ENCODE measurements around the gene ALPG.
A peak's percentile ranks its signal among the peaks of the same experiment; 100 is the strongest.
"Not testable (repeated sequence)": the region's sequence is repeated elsewhere in the genome, so short reads cannot be mapped to it uniquely, and the experiment has no call there.

The ALPG gene

DNA sequence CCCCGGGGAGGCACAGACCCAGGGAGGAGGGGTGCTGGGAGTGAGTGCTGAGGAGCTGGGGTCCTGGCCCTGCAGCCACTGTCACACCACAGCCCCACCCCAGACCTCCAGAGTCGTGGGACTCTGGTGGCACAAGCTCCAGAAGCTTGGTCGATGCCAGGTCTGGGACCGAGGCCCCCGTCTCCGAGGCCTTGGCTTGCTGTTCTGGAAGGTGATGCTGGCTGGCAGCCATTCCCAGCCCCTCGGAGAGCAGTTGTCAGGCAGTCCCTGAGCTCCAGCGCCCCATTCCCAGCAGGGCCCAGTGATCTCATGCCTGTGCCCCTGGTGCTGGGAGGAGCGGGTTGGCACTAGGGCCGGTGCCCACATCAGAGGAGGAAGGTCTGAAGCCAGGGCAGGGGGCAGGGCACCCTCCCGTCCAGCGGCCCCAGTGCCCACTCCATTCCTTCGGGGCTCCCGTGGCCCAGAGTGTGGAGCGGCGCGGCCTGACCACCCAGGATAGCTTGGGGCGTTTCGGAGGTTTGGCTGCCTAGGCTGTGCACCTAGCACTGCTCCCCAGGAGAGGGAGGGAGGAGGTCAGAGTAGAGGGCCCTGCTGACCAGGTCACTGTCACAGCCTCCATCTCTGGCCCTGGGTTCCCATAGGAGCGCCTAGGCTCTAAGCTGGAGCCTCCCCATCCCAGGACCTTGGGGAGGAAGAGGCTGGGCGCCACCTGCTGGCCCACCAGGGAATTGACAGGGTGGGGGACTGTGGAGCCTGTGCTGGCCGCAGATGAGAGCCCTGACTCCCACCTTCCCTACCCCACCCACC is 32.5 kb downstream of the ALPG start:
- TF ChIP-seq, protein P1, sequence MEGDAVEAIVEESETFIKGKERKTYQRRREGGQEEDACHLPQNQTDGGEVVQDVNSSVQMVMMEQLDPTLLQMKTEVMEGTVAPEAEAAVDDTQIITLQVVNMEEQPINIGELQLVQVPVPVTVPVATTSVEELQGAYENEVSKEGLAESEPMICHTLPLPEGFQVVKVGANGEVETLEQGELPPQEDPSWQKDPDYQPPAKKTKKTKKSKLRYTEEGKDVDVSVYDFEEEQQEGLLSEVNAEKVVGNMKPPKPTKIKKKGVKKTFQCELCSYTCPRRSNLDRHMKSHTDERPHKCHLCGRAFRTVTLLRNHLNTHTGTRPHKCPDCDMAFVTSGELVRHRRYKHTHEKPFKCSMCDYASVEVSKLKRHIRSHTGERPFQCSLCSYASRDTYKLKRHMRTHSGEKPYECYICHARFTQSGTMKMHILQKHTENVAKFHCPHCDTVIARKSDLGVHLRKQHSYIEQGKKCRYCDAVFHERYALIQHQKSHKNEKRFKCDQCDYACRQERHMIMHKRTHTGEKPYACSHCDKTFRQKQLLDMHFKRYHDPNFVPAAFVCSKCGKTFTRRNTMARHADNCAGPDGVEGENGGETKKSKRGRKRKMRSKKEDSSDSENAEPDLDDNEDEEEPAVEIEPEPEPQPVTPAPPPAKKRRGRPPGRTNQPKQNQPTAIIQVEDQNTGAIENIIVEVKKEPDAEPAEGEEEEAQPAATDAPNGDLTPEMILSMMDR (conservative IDR thresholded peaks at IDR 0.05; ENCODE audit: low read depth): peak; percentile 74
- CTCF ChIA-PET: interaction anchor here (0.5 to 2.6 kb wide), 12 partner anchors 20 to 922 kb away, joined by 3 to 27 read pairs (median 5); partner anchors contain the start of gene PRSS56

DNA sequence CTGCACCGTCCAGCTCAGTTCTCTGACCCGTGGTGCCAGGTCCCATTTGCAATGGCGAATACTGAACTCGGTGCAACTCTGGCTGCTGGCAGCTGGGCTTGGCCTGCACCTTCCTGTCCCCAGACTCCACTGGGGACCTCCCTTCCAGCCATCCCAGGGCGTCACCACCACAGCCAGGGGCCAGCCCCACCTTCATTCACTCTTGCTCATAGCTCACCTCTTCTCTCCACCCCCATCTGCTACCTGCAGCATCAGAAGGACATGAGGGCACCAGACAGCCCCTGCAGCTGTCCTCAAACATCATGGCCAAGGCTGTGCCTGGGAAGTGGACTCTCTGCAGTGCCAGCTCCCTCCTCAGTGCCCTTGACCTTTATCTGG is 33.1 kb downstream of the ALPG start:
- ChIA-PET POLR2A (ENCODE audit: low non-redundant PET) (no interaction called here), CTCF (interaction anchor here (0.5 to 2.6 kb wide), 14 partner anchors 14 to 922 kb away, joined by 3 to 27 read pairs (median 4); partner anchors contain the start of gene PRSS56)
- no peak for DNase-seq (ENCODE audit: low spot score)

More for the DNA sequence above, 32.5 kb downstream of the ALPG start:
- POLR2A ChIA-PET (ENCODE audit: low non-redundant PET): no interaction called here
- DNase-seq (ENCODE audit: low spot score): no peak
- H3K27ac ChIP-seq: no peak overlapping the region

DNA sequence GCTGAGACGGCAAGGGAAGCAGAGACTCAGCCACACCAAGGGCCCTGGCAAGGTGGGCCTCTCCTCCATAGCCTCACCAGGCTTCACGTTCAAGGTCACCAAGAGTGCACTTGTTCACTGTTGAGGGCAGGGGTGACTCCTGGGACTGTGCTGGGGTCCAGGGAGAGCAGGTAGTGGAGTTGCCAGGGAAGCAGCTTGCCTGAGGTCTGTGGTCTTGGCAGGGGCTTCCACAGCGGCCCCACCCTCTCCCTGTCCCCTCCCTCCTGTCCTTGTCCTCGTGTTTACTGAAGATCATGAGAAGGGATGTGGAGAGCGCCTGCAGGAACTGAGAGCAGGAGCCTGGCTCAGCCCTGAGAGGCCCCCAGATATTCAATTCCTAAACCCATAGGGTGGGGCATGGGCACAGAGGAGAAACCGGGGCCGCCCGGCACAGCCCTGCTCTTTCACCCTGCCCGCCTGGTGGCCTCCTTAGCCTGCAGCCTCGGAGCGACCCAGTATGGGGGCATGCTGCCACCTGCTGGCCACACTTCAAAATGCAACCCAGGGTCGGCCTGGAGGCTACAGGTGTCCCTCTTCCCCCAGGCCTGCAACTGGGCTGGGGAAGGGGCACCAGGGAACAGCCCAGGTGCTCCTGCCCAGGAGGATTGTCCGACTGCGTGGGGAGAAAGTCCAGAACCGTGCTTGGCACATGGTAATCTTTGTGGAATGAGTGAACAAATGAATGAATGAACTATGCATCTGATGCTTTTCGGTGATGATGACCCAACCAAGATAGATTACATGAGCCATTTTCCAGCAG is 33.8 kb downstream of the ALPG start:
- H3K27ac ChIP-seq; POLR2A ChIA-PET (ENCODE audit: low non-redundant PET): not testable (repeated sequence)
- DNase-seq (ENCODE audit: low spot score): peak; percentile 71
- CTCF ChIA-PET: interaction anchor here (0.6 to 2.6 kb wide), 13 partner anchors 13 to 668 kb away, joined by 3 to 27 read pairs (median 4); partner anchors contain the start of gene PRSS56
- TF ChIP-seq, protein P1 (conservative IDR thresholded peaks at IDR 0.05; ENCODE audit: low read depth): peak; percentile 94

More for the DNA sequence above, 33.1 kb downstream of the ALPG start:
- TF ChIP-seq, protein P1 (conservative IDR thresholded peaks at IDR 0.05; ENCODE audit: low read depth): no peak; the same call in 1 of the 2 replicates
- H3K27ac ChIP-seq: no peak overlapping the region

DNA sequence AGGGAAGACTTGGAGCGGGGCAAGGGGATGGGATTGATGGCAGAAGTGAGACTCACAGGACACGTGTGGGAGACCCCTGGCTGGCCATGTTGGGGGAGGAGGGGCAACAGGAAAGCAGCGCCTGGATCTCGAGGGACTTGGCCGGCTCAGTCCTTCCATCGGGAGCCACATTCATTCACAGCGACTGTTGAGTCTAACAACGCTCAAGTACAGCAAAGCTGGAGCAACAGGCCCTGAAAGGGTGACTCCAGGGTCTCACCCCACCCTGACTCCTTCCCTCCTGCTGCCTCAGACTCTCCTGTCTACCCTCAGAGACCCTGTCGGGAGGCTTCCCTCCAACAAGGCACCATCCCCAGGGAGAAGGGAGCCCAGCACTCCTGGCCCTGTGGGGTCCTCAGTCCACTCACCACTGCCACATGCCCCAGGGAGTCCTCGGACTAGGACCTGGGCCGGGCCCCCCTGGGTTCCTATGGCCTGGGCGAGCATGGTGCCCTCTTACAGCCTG is 34.6 kb downstream of the ALPG start:
- CTCF ChIA-PET: interaction anchor here (0.6 to 2.6 kb wide), 8 partner anchors 19 to 669 kb away, joined by 3 to 27 read pairs (median 3); no protein-coding TSS in a partner anchor
- H3K27ac ChIP-seq: no peak overlapping the region
- POLR2A ChIA-PET (ENCODE audit: low non-redundant PET): no interaction called here
- DNase-seq (ENCODE audit: low spot score): no peak
- TF ChIP-seq, protein P1 (conservative IDR thresholded peaks at IDR 0.05; ENCODE audit: low read depth): no peak

DNA sequence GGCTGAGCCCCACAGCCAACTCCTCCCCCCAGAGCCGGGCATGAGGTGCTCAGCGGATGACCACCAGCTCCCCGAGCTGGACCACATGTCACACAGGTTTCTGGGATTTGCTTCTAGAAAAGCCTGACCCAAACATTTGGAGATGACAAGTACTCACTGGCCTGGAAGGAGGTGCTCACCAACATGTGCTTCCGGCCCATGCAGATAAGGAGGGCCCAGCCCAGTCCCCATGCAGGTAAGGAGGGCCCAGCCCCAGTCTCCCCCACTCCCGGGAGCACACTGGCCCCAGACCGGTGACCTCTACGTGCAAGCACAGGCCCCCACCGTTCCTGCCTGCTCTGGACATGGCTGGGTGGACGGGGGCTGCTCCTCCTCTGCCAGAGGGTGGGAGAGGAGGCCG is 35.3 kb downstream of the ALPG start:
- DNase-seq (ENCODE audit: low spot score); POLR2A ChIA-PET (ENCODE audit: low non-redundant PET); H3K27ac ChIP-seq: not testable (repeated sequence)
- CTCF ChIA-PET: interaction anchor here (0.6 to 0.7 kb wide), 3 partner anchors 32 to 445 kb away, joined by 3 read pairs; no protein-coding TSS in a partner anchor

DNA sequence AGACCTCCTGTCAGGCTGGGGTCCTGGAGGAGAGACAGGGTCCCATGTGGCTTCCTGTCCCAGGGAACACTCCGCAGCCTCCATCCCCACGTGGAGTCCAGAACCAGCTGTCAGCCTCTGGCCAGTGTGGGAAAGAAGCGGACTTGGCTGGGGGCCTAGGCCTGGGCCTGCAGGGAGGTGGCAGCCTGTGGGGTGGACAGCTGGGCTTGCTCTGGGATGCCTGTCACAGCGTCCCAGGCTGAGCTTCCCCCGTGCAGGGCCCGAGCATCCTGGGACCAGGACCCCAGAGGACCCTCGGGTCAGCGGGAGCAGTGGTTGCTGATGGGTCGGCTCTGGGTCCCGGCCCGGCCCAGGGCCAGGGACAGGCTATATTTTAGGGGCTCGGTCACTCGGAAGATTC is 35.8 kb downstream of the ALPG start:
- CTCF ChIA-PET: interaction anchor here (0.6 kb wide), 1 partner anchor 33 kb away, joined by 3 read pairs; no protein-coding TSS in a partner anchor
- H3K27ac ChIP-seq; DNase-seq (ENCODE audit: low spot score); POLR2A ChIA-PET (ENCODE audit: low non-redundant PET): not testable (repeated sequence)

DNA sequence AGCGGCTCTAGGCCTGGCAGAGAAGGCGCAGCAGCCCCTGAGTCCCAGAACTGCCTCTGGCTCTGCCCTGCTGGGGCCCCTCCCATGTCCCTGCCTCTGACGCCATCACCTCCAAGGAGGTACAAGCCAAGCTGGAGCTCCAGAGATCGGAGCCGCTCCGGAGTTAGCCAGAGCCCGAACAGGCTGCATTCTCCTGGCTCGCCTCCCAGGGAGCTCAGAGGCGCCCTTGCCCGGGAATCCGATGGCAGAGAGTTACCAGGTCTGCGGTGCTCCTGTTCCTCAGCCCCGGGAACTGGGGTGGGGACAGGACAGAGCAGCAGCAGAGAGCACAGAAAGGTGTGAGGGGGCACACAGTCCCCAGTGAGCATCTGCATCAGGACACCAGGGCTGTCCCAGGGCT is 36.4 kb downstream of the ALPG start:
- POLR2A ChIA-PET (ENCODE audit: low non-redundant PET); DNase-seq (ENCODE audit: low spot score); CTCF ChIA-PET; H3K27ac ChIP-seq: not testable (repeated sequence)

DNA sequence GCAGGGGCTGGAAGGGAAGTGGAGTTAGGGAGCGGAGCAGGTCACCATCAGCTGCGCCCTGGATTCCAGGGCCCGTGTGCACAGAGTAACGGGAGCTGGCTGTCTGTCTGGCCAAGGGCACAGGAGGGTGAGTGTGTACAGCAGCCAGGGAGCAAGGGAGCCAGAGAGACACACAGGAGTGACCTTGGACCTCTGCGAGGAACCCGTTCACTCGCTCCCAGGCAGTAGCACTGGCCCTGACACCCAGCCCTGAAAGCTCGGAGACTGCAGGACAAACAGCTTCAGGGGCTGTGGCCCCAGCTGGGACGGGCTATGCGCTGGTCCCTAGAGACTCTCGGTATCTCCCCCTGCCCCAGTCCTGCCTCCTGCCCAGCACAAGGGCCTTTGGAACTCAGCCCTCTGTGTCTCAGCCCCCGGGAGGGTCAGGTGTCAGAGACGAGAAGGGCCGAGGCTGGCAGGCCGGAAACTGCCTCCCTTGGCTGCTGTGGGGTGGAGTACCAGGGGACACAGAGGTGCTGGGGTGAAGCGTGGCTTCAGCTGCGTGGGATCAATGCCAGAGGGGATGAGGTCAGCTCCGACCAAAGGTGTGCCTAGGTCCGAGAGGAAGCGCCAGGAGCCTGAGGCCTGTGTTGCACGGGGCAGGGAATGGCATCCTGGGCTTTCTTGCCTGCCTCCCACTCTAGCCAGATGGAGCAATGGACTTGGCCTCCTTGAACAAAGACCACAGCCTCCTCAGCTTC is 37.2 kb downstream of the ALPG start:
- DNase-seq (ENCODE audit: low spot score); POLR2A ChIA-PET (ENCODE audit: low non-redundant PET); H3K27ac ChIP-seq: not testable (repeated sequence)
- CTCF ChIA-PET: interaction anchor here (0.6 to 1.8 kb wide), 8 partner anchors 9 to 850 kb away, joined by 3 to 9 read pairs (median 4); no protein-coding TSS in a partner anchor
